Esophagus (tissue), 2 donors: ENCODE measurements around the gene HSPB1. TPM values are rescaled to one million over a fixed set of nuclear protein-coding genes. Genes with fewer than 3 reads are reported as not detected.

Experiments used
- H3K27ac ChIP-seq, 2 donors: one replicate each; pipeline ENCODE4 v1.5.1; 2013; ENCODE audit warnings: low read depth in 2 of 2, mild to moderate bottlenecking in 2 of 2, inconsistent platforms in 1 of 2, low read length in 1 of 2, moderate library complexity in 1 of 2
- H3K27me3 ChIP-seq, 2 donors: one replicate each; pipeline ENCODE4 v1.6.1; 2013; ENCODE audit warnings: low read length in 2 of 2, control low read depth in 1 of 2, mild to moderate bottlenecking in 1 of 2; ENCODE audit not compliant: insufficient read depth in 2 of 2, control insufficient read depth in 1 of 2
- H3K36me3 ChIP-seq, 2 donors: one replicate each; pipeline ENCODE4 v1.6.1; 2013; ENCODE audit warnings: low read length in 1 of 2; ENCODE audit not compliant: control insufficient read depth in 2 of 2, insufficient read depth in 2 of 2
- H3K4me1 ChIP-seq, 2 donors: one replicate each; pipeline ENCODE4 v1.6.1; 2013; ENCODE audit warnings: low read length in 1 of 2; ENCODE audit not compliant: control insufficient read depth in 2 of 2, insufficient read depth in 2 of 2
- H3K4me3 ChIP-seq, 2 donors: one replicate each; pipeline ENCODE4 v1.5.1; 2013; ENCODE audit warnings: low read length in 2 of 2, mild to moderate bottlenecking in 2 of 2, low read depth in 1 of 2, moderate library complexity in 1 of 2
- H3K9me3 ChIP-seq, 2 donors: one replicate each; pipeline ENCODE4 v1.6.1; 2013; ENCODE audit warnings: mild to moderate bottlenecking in 2 of 2, low read depth in 1 of 2, low read length in 1 of 2, moderate library complexity in 1 of 2; ENCODE audit not compliant: control insufficient read depth in 2 of 2, insufficient read depth in 1 of 2
- WGBS, 2 donors: extraction: QIAGEN DNeasy Blood & Tissue Kit; methylation state at CpG; one replicate each; pipeline ENCODE4 v1.1.7; 2013; 5-methylcytosine and 5-hydroxymethylcytosine counted together
- polyA plus RNA-seq, 2 donors: library from polyadenylated mRNA; stranded (reverse); fragments of 200-250 nt; gene quantifications; one replicate each; pipeline ENCODE4 v1.2.3, GENCODE V29; 2013
- donor health status: healthy with polysubstance abuse.
- donor health status: Bipolar disorder and iron deficiency.

Gene HSPB1
- polyA plus RNA-seq, 2 donors: 4,444 to 4,845 TPM

DNA sequence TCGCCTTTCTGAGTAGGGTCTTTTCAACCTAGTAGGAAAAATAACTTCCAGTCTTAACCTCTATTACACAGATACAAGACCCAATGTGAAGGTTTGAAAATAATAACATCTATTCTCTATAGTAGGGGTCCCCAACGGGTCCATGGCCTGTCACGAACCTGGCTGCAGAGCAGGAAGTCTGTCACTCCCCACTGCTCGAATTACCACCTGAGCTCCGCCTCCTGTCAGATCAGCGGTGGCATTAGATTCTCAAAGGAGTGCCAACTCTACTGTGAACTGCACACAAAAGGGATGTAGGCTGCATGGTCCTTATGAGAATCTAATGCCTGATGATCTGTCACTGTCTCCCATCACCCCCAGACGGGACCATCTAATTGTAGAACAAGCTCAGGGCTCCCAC is 48.9 kb downstream of the HSPB1 start:
- Histone ChIP-seq H3K4me1 (no peaks in the 10 kb centered on the region), H3K4me3 (no peak overlapping the region), H3K27me3 (no peaks in the 10 kb centered on the region), H3K36me3 (peaks cover 5 to 7% of the 10 kb centered on the region in 2 donors), H3K9me3 (no peaks in the 10 kb centered on the region), H3K27ac (no peak overlapping the region)
- 78 to 82% methylated on average over 7 of the region's 7 CpGs for WGBS, 2 donors

DNA sequence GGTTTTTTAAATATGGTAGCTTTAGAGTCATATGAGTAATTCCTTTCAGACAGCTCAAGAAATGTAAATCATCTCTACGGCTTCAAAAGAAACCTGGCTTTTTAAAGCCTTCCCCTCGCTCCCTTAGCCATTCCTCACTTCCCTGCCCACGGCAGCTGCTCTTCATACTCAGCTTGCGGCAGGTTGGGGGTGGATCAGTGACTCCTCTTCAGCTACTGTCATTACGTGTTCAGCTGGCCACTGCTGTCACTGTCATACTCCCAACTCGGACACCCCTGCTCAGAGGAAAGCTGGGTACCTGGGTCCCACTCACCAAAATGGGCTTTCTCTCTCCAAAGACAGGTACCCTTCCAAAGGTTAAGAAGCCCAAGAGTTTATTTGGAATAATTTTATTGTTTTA is 49.7 kb downstream of the HSPB1 start:
- H3K27me3 ChIP-seq: no peaks in the 10 kb centered on the region
- peak overlapping the region in 1 of 2 donors; percentile 69 for H3K27ac ChIP-seq
- peaks cover 4 to 5% of the 10 kb centered on the region in 2 donors for H3K36me3 ChIP-seq
- 74 to 75% methylated on average over 6 of the region's 6 CpGs for whole genome bisulfite sequencing, 2 donors
- peaks cover 0 to 2% of the 10 kb centered on the region in 2 donors for H3K4me1 ChIP-seq
- H3K9me3 ChIP-seq: no peaks in the 10 kb centered on the region
- H3K4me3 ChIP-seq: no peak overlapping the region

DNA sequence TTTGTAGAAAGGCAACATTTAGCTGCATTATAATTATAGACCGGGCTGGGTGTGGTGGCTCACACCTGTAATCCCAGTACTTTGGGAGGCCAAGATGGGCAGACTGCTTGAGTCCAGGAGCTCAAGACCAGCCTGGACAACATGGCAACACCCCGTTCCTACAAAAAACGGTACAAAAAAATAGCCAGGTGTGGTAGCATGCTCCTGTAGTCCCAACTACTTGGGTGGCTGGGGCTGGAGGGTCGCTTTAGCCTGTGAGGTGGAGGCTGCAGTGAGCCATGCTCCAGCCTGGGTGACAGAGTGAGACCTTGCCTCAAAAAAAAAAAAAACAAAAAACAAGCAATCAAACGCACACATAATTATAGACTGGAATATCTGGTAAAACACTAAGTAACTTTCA is 51.3 kb downstream of the HSPB1 start:
- no peaks in the 10 kb centered on the region for H3K27me3 ChIP-seq
- H3K4me3 ChIP-seq: no peak overlapping the region
- no peak overlapping the region for H3K27ac ChIP-seq
- H3K9me3 ChIP-seq: no peaks in the 10 kb centered on the region
- H3K36me3 ChIP-seq: peaks cover 4 to 5% of the 10 kb centered on the region in 2 donors
- H3K4me1 ChIP-seq: peaks cover 0 to 2% of the 10 kb centered on the region in 2 donors
- 87 to 96% methylated on average over 5 of the region's 5 CpGs for WGBS, 2 donors

Other genes with a start within 250 kb of the HSPB1 start
- gene SRRM3, start 100.8 kb upstream of the HSPB1 start, polyA plus RNA-seq: 10 to 100 TPM; 10.4 to 23.6 TPM
- 10 to 100 TPM; 35.2 to 53.3 TPM for gene YWHAG, start 56.3 kb downstream of the HSPB1 start, polyA plus RNA-seq
- under 1 TPM; 0.59 to 0.88 TPM for gene SSC4D, start 107.0 kb downstream of the HSPB1 start, polyA plus RNA-seq
- 1 to 10 TPM; 4.3 to 6.9 TPM for gene ZP3, start 122.3 kb downstream of the HSPB1 start, polyA plus RNA-seq
- 100 to 1,000 TPM in 1 of 2 donors, 10 to 100 TPM in 1; 46.2 to 171 TPM for gene DTX2, start 159.0 kb downstream of the HSPB1 start, polyA plus RNA-seq
- gene UPK3B, start 207.9 kb downstream of the HSPB1 start, polyA plus RNA-seq: 10 to 100 TPM; 16.7 to 63.9 TPM
- under 1 TPM; 0.05 to 0.08 TPM for gene SPDYE16, start 240.6 kb downstream of the HSPB1 start, polyA plus RNA-seq